Activated naive CD8-positive, alpha-beta T cell (primary cell): Measurements from ENCODE around the gene NUDT19.
"Not testable (repeated sequence)": the region's sequence is repeated elsewhere in the genome, so short reads cannot be mapped to it uniquely, and the experiment has no call there.

Experiments
- H3K27ac Mint-ChIP-seq: one replicate; pipeline ENCODE4 v1.8.0; 2021; ENCODE audit warnings: mixed read lengths
- H3K27me3 Mint-ChIP-seq: one replicate; pipeline ENCODE4 v1.8.0; 2021; ENCODE audit warnings: mixed read lengths
- H3K36me3 Mint-ChIP-seq: one replicate; pipeline ENCODE4 v1.8.0; 2021; ENCODE audit warnings: mixed read lengths
- H3K4me1 Mint-ChIP-seq: one replicate; pipeline ENCODE4 v1.8.0; 2021; ENCODE audit warnings: low read depth, mixed read lengths
- H3K4me3 Mint-ChIP-seq: one replicate; pipeline ENCODE4 v1.8.0; 2021; ENCODE audit warnings: mild to moderate bottlenecking, mixed read lengths
- H3K9me3 Mint-ChIP-seq: one replicate; pipeline ENCODE4 v1.8.0; 2021; ENCODE audit warnings: low read depth, mixed read lengths

The NUDT19 gene

GRCh38 chr19:32691291-32691951, at the start of gene NUDT19:
TSS of gene NUDT19 (plus strand) at chr19:32691821. CDS start at chr19:32691961, 140 bp downstream.
- peaks cover 14% of the 10 kb centered on the region for H3K36me3 Mint-ChIP-seq
- peak within 1 kb of the TSS; percentile 98 for H3K27ac Mint-ChIP-seq
- H3K4me1 Mint-ChIP-seq, result peaks cover 53% of the 10 kb centered on the region
- no peaks in the 10 kb centered on the region for H3K27me3 Mint-ChIP-seq
- no peaks in the 10 kb centered on the region for H3K9me3 Mint-ChIP-seq
- H3K4me3 Mint-ChIP-seq, result peak within 1 kb of the TSS; percentile 99

GRCh38 chr19:32642771-32643170, 48.9 kb upstream of the NUDT19 start:
- peaks cover 39% of the 10 kb centered on the region for H3K4me1 Mint-ChIP-seq
- H3K36me3 Mint-ChIP-seq, result peaks cover 26% of the 10 kb centered on the region
- peak overlapping the region; percentile 65 for H3K4me3 Mint-ChIP-seq
- peak overlapping the region; percentile 79 for H3K27ac Mint-ChIP-seq
- H3K9me3 Mint-ChIP-seq, result no peaks in the 10 kb centered on the region
- H3K27me3 Mint-ChIP-seq, result no peaks in the 10 kb centered on the region

- H3K4me3 Mint-ChIP-seq, result no peak overlapping the region
- H3K36me3 Mint-ChIP-seq, result peaks cover 24% of the 10 kb centered on the region
- no peaks in the 10 kb centered on the region for H3K27me3 Mint-ChIP-seq
- no peak overlapping the region for H3K27ac Mint-ChIP-seq
- H3K4me1 Mint-ChIP-seq, result peaks cover 36% of the 10 kb centered on the region
- H3K9me3 Mint-ChIP-seq, result no peaks in the 10 kb centered on the region
Observed at GRCh38 chr19:32646556-32646955, 45.1 kb upstream of the NUDT19 start.

- peaks cover 24% of the 10 kb centered on the region for H3K36me3 Mint-ChIP-seq
- H3K4me1 Mint-ChIP-seq, result peaks cover 30% of the 10 kb centered on the region
- H3K27ac Mint-ChIP-seq, result no peak overlapping the region
- H3K9me3 Mint-ChIP-seq, result no peaks in the 10 kb centered on the region
- no peaks in the 10 kb centered on the region for H3K27me3 Mint-ChIP-seq
- no peak overlapping the region for H3K4me3 Mint-ChIP-seq
Observed at GRCh38 chr19:32647361-32647760, 44.3 kb upstream of the NUDT19 start.

DNA sequence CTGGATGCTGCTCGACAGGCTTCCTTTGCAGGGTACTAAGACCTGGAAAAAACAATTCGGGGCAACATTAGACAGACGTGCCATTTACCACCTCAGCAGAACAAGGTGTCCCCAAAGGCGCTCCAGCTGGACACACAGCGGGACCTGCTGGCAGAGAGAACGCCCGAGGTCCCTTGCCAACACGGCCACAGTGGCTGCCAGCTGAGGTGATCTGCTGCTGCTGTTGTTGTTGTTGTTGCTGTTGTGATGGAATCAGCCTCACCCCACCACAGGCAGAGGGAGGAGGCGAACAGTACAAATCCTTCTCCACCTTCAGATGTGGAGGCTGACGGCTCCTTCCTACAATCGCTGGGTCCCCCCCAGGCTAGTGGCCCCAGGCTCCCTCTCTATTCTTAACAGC, 41.9 kb upstream of the NUDT19 start:
- Mint-ChIP-seq H3K4me1 (peaks cover 9% of the 10 kb centered on the region), H3K4me3 (no peak overlapping the region), H3K27ac (no peak overlapping the region), H3K27me3 (no peaks in the 10 kb centered on the region), H3K36me3 (peaks cover 11% of the 10 kb centered on the region), H3K9me3 (no peaks in the 10 kb centered on the region)

DNA sequence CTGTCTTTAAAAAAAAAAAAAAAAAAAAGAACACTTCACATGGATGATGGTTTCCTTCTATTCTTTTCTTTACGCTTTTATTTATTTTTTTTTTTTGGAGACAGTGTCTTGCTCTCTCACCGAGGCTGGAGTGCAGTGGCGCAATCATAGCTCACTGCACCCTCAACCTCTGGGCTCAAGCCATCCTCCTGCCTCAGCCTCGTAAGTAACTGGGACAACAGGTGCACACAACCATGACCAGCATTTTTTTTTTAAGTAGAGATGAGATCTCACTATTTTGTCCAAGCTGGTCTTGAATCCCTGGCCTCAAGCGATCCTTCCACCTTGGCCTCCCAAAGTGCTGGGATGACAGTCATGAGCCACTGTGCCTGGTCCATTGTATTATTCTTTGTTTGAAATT, 41.0 kb upstream of the NUDT19 start:
- Mint-ChIP-seq H3K9me3 (no peaks in the 10 kb centered on the region), H3K36me3 (peaks cover 11% of the 10 kb centered on the region), H3K4me3 (no peak overlapping the region), H3K27ac (no peak overlapping the region), H3K27me3 (no peaks in the 10 kb centered on the region), H3K4me1 (peaks cover 9% of the 10 kb centered on the region)

GRCh38 chr19:32651729-32652140, 39.9 kb upstream of the NUDT19 start:
- Mint-ChIP-seq H3K4me1 (peaks cover 7% of the 10 kb centered on the region), H3K27ac (no peak overlapping the region), H3K9me3 (no peaks in the 10 kb centered on the region), H3K4me3 (no peak overlapping the region), H3K36me3 (peaks cover 11% of the 10 kb centered on the region), H3K27me3 (no peaks in the 10 kb centered on the region)

DNA sequence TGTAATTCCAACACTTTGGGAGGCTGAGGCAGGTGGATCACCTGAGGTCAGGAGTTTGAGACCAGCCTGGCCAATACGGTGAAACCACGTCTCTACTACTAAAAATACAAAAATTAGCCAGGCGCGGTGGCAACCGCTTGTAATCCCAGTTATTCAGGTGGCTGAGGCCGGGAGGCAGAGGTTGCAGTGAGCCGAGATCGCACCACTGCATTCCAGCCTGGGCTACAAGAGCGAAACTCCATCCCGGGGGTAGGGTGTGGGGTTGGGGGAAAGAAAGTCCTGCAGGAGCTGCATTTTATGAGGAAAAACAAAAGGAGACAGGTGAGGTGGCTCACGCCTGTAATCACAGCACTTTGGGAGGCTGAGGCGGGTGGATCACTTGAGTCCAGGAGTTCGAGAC, 39.3 kb upstream of the NUDT19 start:
- H3K27ac Mint-ChIP-seq, H3K4me3 Mint-ChIP-seq: not testable (repeated sequence)

DNA sequence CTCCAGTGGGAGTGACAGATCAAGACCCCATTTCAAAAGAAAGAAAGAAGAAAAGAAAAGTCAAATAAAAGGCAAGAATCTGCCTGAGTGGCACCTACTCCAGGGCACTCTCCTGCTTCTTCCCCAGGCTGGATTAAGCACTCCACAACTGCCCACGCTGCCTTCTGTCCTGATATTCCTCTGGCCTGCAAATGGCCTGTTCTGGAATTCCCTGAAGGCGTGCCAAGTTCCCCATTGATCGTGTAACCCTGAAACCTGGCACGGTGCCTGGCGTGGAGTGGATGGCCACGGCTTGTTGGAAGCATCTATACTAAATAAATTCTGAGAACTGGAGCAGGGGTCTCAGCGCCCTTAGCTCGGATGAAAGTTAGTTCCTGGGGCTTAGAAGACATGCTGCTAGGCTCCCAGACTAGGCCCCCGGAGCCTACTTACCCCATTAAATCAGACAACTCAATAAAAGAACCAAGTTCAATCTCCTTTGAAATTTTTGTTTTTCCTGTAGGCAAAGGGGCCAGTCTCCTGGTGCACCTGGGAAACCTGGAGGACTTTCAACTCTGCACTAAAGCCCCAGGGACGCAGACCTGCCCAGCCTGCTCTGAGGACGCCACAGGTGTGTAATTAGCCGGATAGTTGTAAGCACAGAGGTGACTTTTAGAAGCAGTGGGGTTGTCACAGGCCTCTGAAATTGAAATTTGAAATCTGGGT, 38.6 kb upstream of the NUDT19 start:
- Mint-ChIP-seq H3K36me3 (peaks cover 5% of the 10 kb centered on the region), H3K4me1 (no peaks in the 10 kb centered on the region), H3K27me3 (no peaks in the 10 kb centered on the region), H3K27ac (no peak overlapping the region), H3K9me3 (no peaks in the 10 kb centered on the region), H3K4me3 (no peak overlapping the region)

More for the DNA sequence above, 39.3 kb upstream of the NUDT19 start:
- H3K36me3 Mint-ChIP-seq, H3K4me1 Mint-ChIP-seq, H3K27me3 Mint-ChIP-seq, H3K9me3 Mint-ChIP-seq: not testable (repeated sequence)

GRCh38 chr19:32653599-32653915, 38.1 kb upstream of the NUDT19 start:
- H3K27ac Mint-ChIP-seq, result no peak overlapping the region
- peaks cover 3% of the 10 kb centered on the region for H3K36me3 Mint-ChIP-seq
- no peaks in the 10 kb centered on the region for H3K4me1 Mint-ChIP-seq
- H3K27me3 Mint-ChIP-seq, result no peaks in the 10 kb centered on the region
- H3K9me3 Mint-ChIP-seq, result no peaks in the 10 kb centered on the region
- no peak overlapping the region for H3K4me3 Mint-ChIP-seq

- not testable (repeated sequence) for H3K4me1 Mint-ChIP-seq, H3K4me3 Mint-ChIP-seq, H3K27me3 Mint-ChIP-seq, H3K9me3 Mint-ChIP-seq, H3K27ac Mint-ChIP-seq, H3K36me3 Mint-ChIP-seq
Observed at GRCh38 chr19:32656379-32656778, 35.2 kb upstream of the NUDT19 start.

GRCh38 chr19:32658075-32658474, 33.5 kb upstream of the NUDT19 start:
- H3K9me3 Mint-ChIP-seq, result no peaks in the 10 kb centered on the region
- H3K4me3 Mint-ChIP-seq, result no peak overlapping the region
- no peaks in the 10 kb centered on the region for H3K36me3 Mint-ChIP-seq
- peaks cover 4% of the 10 kb centered on the region for H3K4me1 Mint-ChIP-seq
- H3K27ac Mint-ChIP-seq, result no peak overlapping the region
- no peaks in the 10 kb centered on the region for H3K27me3 Mint-ChIP-seq

GRCh38 chr19:32658527-32658926, 33.1 kb upstream of the NUDT19 start:
- Mint-ChIP-seq H3K36me3 (no peaks in the 10 kb centered on the region), H3K27me3 (no peaks in the 10 kb centered on the region), H3K4me1 (peaks cover 7% of the 10 kb centered on the region), H3K9me3 (no peaks in the 10 kb centered on the region), H3K27ac (no peak overlapping the region), H3K4me3 (no peak overlapping the region)

- Mint-ChIP-seq H3K36me3 (no peaks in the 10 kb centered on the region), H3K9me3 (no peaks in the 10 kb centered on the region), H3K27ac (no peak overlapping the region), H3K27me3 (no peaks in the 10 kb centered on the region), H3K4me1 (peaks cover 7% of the 10 kb centered on the region), H3K4me3 (no peak overlapping the region)
Observed at GRCh38 chr19:32661318-32661717, 30.3 kb upstream of the NUDT19 start.

DNA sequence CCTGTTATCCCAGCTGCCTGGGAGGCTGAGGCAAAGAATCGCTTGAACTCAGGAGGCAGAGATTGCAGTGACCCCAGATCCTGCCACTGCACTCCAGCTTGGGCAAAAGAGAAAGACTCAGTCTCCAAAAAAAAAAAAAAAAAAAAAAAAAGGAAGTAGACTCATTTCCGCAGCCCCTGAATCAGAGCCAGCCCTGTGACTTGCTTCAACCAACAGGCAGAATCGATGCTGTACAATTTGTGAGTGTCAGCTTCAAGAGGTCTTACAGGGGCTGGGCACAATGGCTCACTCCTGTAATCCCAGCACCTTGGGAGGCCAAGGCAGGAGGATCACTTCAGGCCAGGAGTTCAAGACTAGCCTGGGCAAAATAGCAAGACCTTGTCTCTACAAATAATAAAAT, 29.4 kb upstream of the NUDT19 start:
- Mint-ChIP-seq H3K36me3 (no peaks in the 10 kb centered on the region), H3K27me3 (no peaks in the 10 kb centered on the region), H3K4me3 (no peak overlapping the region), H3K9me3 (no peaks in the 10 kb centered on the region), H3K4me1 (peaks cover 7% of the 10 kb centered on the region), H3K27ac (no peak overlapping the region)

DNA sequence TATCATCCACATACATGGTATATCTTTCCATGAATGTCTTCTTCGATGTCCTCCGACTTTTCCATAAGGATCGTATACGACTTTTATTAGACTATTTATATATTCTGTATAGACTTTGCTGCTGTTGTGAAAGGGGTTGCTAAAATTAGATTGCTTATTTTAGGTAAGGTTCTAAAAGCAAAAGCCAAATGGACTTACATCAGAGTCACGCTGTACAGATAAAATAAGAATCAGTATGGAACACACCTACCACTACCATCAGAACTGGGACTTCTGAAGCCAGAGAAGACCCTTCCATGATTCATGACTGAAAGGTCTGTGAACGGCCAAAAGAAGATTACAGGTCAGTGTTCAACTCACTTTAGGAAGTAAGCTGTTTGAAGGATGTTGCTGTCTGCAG, 25.5 kb upstream of the NUDT19 start:
- no peak overlapping the region for H3K27ac Mint-ChIP-seq
- H3K4me3 Mint-ChIP-seq, result no peak overlapping the region
- peaks cover 2% of the 10 kb centered on the region for H3K36me3 Mint-ChIP-seq

More for the DNA sequence above, 25.5 kb upstream of the NUDT19 start:
- Mint-ChIP-seq H3K9me3 (no peaks in the 10 kb centered on the region), H3K27me3 (no peaks in the 10 kb centered on the region), H3K4me1 (peaks cover 20% of the 10 kb centered on the region)
